ENCODE results near the gene PTH1R. TPM values are rescaled to one million over a fixed set of nuclear protein-coding genes. Genes with fewer than 3 reads are reported as not detected.

Gene PTH1R
- total RNA-seq, 1 experiment from 2014 or later, result 1.0 TPM

- Histone ChIP-seq H2BK15ac (ENCODE audit: low read depth, low read length) (no peak overlapping the region), H3K4me2 (ENCODE audit: insufficient read depth, insufficient read length, low read length) (no peak overlapping the region), H3K79me2 (ENCODE audit: insufficient read depth, low read length) (no peaks in the 10 kb centered on the region), H3K56ac (ENCODE audit: insufficient read length, low read depth, low read length) (no peak overlapping the region), H2BK5ac (ENCODE audit: insufficient read length, low read length) (no peak overlapping the region), H3K23me2 (ENCODE audit: insufficient read length, low read depth, low read length, poor library complexity, severe bottlenecking) (no peaks in the 10 kb centered on the region), H3K23ac (ENCODE audit: insufficient read length, low read depth, low read length) (no peak overlapping the region), H2AFZ (ENCODE audit: low read length) (no peak overlapping the region), H3K79me1 (ENCODE audit: insufficient read depth, low read depth, low read length, poor library complexity, severe bottlenecking) (no peaks in the 10 kb centered on the region), H3K4ac (ENCODE audit: low read depth, low read length) (no peak overlapping the region), H3K9me3 (ENCODE audit: control insufficient read depth, low read depth, low read length) (no peaks in the 10 kb centered on the region), H4K8ac (replicated peaks; ENCODE audit: insufficient read length, low read depth, low read length) (no peak overlapping the region), H3K27me3 (ENCODE audit: insufficient read depth, low read length) (no peaks in the 10 kb centered on the region), H4K91ac (ENCODE audit: insufficient read length, low read depth, low read length) (no peak overlapping the region), H3K27ac (ENCODE audit: insufficient read length, low read depth, low read length) (no peak overlapping the region), H4K5ac (ENCODE audit: insufficient read length, low read depth, low read length) (no peak overlapping the region), H3K9ac (ENCODE audit: extremely low read depth, insufficient read length, low read length) (no peak overlapping the region), H2BK20ac (ENCODE audit: low read depth, low read length, poor library complexity, severe bottlenecking) (no peak overlapping the region), H3K18ac (ENCODE audit: insufficient read length, low read depth, low read length) (no peak overlapping the region), H2BK120ac (ENCODE audit: low read depth, low read length, poor library complexity, severe bottlenecking) (no peak overlapping the region), H3T11ph (ENCODE audit: low read length) (no peak overlapping the region), H3K14ac (ENCODE audit: insufficient read depth, low read length) (no peak overlapping the region), H2AK5ac (ENCODE audit: insufficient read length, low read length) (no peak overlapping the region), H4K20me1 (ENCODE audit: control insufficient read depth, insufficient read depth, insufficient read length) (no peaks in the 10 kb centered on the region), H3K4me1 (ENCODE audit: insufficient read depth, low read length) (no peaks in the 10 kb centered on the region), H2BK12ac (ENCODE audit: insufficient read length, low read depth, low read length) (no peak overlapping the region)
- WGBS (ENCODE audit: extremely low coverage, insufficient read length, low lambda C conversion rate), result no CpG with 5 or more reads among the region's 12 CpGs
- H3K27me3 Mint-ChIP-seq (ENCODE audit: low read depth), result peaks cover 18% of the 10 kb centered on the region
- H3K9me3 Mint-ChIP-seq, result no peaks in the 10 kb centered on the region; a peak in 1 of 5 replicates
- H3K36me3 Mint-ChIP-seq (ENCODE audit: insufficient read depth in 1 of 3, low read depth in 3 of 3), result no peaks in the 10 kb centered on the region
- no peak overlapping the region for H3K4me3 Mint-ChIP-seq
- TF ChIP-seq CTCF (conservative IDR thresholded peaks at IDR 0.05), result no peak
- peaks cover 8 to 23% of the 10 kb centered on the region in 2 experiments for H3K4me1 Mint-ChIP-seq
- H3K27ac Mint-ChIP-seq, result no peak overlapping the region
- DNase-seq, result no peak
These were observed 12.5 kb upstream of the PTH1R start for GRCh38 chr3:46865031-46865507.

All from H9 (cell line).